C4-2B (cell line): Measurements from ENCODE around the gene TBC1D22A.

Source experiments
- ZFX ChIP-seq: fragments of 450-650 bp; IDR thresholded peaks from 2 replicates; pipeline ENCODE4 v1.6.1; 2017
- TF ChIP-seq, protein P1 (sequence below): fragments of 450-650 bp; conservative IDR thresholded peaks from 2 replicates; pipeline ENCODE4 v1.5.1; 2017; ENCODE audit warnings: mild to moderate bottlenecking

DNA sequence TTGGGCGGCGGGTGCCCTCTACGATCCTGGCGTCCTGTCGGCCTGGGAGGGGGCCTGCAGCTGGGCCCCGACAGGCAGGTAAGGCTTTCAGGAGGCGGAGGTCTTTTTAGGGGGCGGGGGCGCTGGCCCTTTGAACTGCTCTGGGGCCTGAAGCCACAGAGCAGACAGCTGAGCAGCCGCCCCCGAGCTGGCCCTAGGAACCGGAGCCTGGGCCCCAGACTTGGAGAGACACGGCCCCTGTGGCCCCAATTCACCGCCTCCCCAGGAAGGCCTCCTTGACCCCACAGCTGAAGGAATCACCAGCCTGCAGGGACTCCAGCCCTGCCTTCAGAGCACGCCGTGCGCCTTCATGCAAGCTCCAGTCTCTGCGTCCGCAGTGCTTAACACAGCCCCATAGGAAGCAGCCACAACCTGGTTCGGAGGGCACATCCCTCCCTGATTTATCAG is 23.8 kb upstream of the TBC1D22A start:
- TF ChIP-seq, protein P1, sequence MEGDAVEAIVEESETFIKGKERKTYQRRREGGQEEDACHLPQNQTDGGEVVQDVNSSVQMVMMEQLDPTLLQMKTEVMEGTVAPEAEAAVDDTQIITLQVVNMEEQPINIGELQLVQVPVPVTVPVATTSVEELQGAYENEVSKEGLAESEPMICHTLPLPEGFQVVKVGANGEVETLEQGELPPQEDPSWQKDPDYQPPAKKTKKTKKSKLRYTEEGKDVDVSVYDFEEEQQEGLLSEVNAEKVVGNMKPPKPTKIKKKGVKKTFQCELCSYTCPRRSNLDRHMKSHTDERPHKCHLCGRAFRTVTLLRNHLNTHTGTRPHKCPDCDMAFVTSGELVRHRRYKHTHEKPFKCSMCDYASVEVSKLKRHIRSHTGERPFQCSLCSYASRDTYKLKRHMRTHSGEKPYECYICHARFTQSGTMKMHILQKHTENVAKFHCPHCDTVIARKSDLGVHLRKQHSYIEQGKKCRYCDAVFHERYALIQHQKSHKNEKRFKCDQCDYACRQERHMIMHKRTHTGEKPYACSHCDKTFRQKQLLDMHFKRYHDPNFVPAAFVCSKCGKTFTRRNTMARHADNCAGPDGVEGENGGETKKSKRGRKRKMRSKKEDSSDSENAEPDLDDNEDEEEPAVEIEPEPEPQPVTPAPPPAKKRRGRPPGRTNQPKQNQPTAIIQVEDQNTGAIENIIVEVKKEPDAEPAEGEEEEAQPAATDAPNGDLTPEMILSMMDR: no peak
- no peak for TF ChIP-seq ZFX
